HepG2 (cell line): ENCODE data around the gene HOXA1. TPM values are rescaled to one million over a fixed set of nuclear protein-coding genes. Genes with fewer than 3 reads are reported as not detected.

Experiments
- ATAC-seq: fragments of 200-7000 bp; cut with Tn5 transposase; 3 replicates; pipeline ENCODE4 v1.9.1; 2020; ENCODE audit warnings: mild to moderate bottlenecking, moderate library complexity
- BruUV-seq: library from RNA; stranded (reverse); fragments of 400-500 nt; replicated peaks from 2 replicates; lab custom pipeline; 2021; lab: Mats Ljungman, UMichigan
- CTCF ChIA-PET: fragments of 300-600 bp; formaldehyde crosslinking; extraction: SDS; loops from one replicate; lab custom pipeline; 2021; ENCODE audit warnings: low total read pairs, inconsistent platforms, low intra/inter-chr PET ratio; lab: Yijun Ruan, JAX
- POLR2A ChIA-PET: fragments of 350-600 bp; sonication (Branson Sonifier 250); formaldehyde crosslinking; loops from one replicate; lab custom pipeline; 2020; ENCODE audit warnings: antibody characterized with exemption, inconsistent platforms; lab: Yijun Ruan, JAX
- DNase-seq: peaks from one replicate; pipeline ENCODE4 v3.0.0-alpha.2; 2015; ENCODE audit warnings: low spot score
- FAIRE-seq: peaks from 3 replicates; lab custom pipeline; 2011; peaks lifted over from hg19 to GRCh38; lab: Jason Lieb, UNC
- H2AFZ ChIP-seq: one replicate; pipeline ENCODE4 v1.6.1; 2011; ENCODE audit warnings: low read length, inconsistent platforms
- H3K27ac ChIP-seq: fragments of 300-600 bp; 3 replicates; pipeline ENCODE4 v1.8.0; 2011; ENCODE audit warnings: mixed run types, mild to moderate bottlenecking, mixed read lengths, low read length, inconsistent platforms; ENCODE audit not compliant: insufficient read depth; ENCODE audit errors: extremely low read length
- H3K27me3 ChIP-seq, 2 experiments: fragments of 200-600 bp in 1 of 2; 2 replicates in 1 of 2; 3 replicates in 1 of 2; pipeline versions ENCODE4 v1.6.0 to v1.8.0; 2011; ENCODE audit warnings: low read length in 2 of 2, mild to moderate bottlenecking in 2 of 2, moderate library complexity in 2 of 2, inconsistent platforms in 1 of 2; ENCODE audit not compliant: insufficient read depth in 2 of 2, control insufficient read depth in 1 of 2
- H3K36me3 ChIP-seq, 2 experiments: fragments of 200-600 bp in 1 of 2; replicated peaks in 1 of 2; 2 replicates in 1 of 2; 3 replicates in 1 of 2; pipeline versions ENCODE4 v1.5.1 to v1.8.0; 2011; ENCODE audit warnings: low read length in 2 of 2, inconsistent platforms in 1 of 2; ENCODE audit not compliant: insufficient read depth in 2 of 2, control insufficient read depth in 1 of 2
- H3K4me1 ChIP-seq: 2 replicates; pipeline ENCODE4 v1.5.1; 2012; ENCODE audit warnings: low read length, inconsistent platforms; ENCODE audit not compliant: insufficient read depth
- H3K4me2 ChIP-seq: 2 replicates; pipeline ENCODE4 v1.6.0; 2011; ENCODE audit warnings: low read depth, low read length, inconsistent platforms
- H3K4me3 ChIP-seq, 3 experiments: fragments of 200-600 bp in 1 of 3; sonication (generic), shearing (Covaris generic) in 1 of 3; replicated peaks in 1 of 3; 2 replicates each; pipeline ENCODE4 v1.5.1; 2011 to 2016; ENCODE audit warnings: low read length in 3 of 3, inconsistent platforms in 2 of 3, low read depth in 2 of 3, mild to moderate bottlenecking in 2 of 3, control low read depth in 1 of 3, mixed read lengths in 1 of 3; ENCODE audit not compliant: insufficient read depth in 1 of 3
- H3K79me2 ChIP-seq: one replicate; pipeline ENCODE4 v1.6.1; 2011; ENCODE audit warnings: low read length, inconsistent platforms; ENCODE audit not compliant: insufficient read depth
- H3K9ac ChIP-seq: 2 replicates; pipeline ENCODE4 v1.6.0; 2011; ENCODE audit warnings: mild to moderate bottlenecking, low read depth, low read length, inconsistent platforms; ENCODE audit not compliant: insufficient read depth
- H3K9me3 ChIP-seq: 2 replicates; pipeline ENCODE4 v1.5.1; 2012; ENCODE audit warnings: mild to moderate bottlenecking, low read length
- H4K20me1 ChIP-seq: 2 replicates; pipeline ENCODE4 v1.6.0; 2011; ENCODE audit warnings: inconsistent platforms, mild to moderate bottlenecking, low read length, moderate library complexity; ENCODE audit not compliant: insufficient read depth
- AKNA ChIP-seq: sonication (generic); formaldehyde crosslinking; IDR thresholded peaks from 2 replicates; pipeline ENCODE4 v1.4.0; 2020; ENCODE audit warnings: missing genetic modification reagents, borderline replicate concordance
- KIAA2018 ChIP-seq: sonication (generic); formaldehyde crosslinking; IDR thresholded peaks from 2 replicates; pipeline ENCODE4 v1.5.0; 2020; ENCODE audit warnings: mild to moderate bottlenecking, missing genetic modification reagents, borderline replicate concordance
- THRA ChIP-seq: sonication (generic); formaldehyde crosslinking; IDR thresholded peaks from 2 replicates; pipeline ENCODE4 v1.4.0; 2020; ENCODE audit warnings: missing genetic modification reagents, borderline replicate concordance
- ZMAT5 ChIP-seq: sonication (generic); formaldehyde crosslinking; IDR thresholded peaks from 2 replicates; pipeline ENCODE4 v1.5.0; 2020; ENCODE audit warnings: mild to moderate bottlenecking, low read depth, missing genetic modification reagents, borderline replicate concordance
- WGBS: methylation state at CpG from one replicate; pipeline ENCODE4 v1.1.6; 2017; ENCODE audit warnings: low lambda C conversion rate; 5-methylcytosine and 5-hydroxymethylcytosine counted together
- in situ Hi-C: cut with HindIII; loops from 2 replicates; pipeline ENCODE4 v1.10.0; 2017; ENCODE audit warnings: low pct_unique_long_range_greater_than_20kb; ENCODE audit not compliant: extremely low pct_ligation_motif_present
- intact Hi-C: fragments of 100-400 bp; cut with micrococcal nuclease; formaldehyde crosslinking; loops from one replicate; pipeline ENCODE4 v1.10.0; 2022; ENCODE audit not compliant: unreplicated experiment
- polyA plus RNA-seq, 8 experiments: library from polyadenylated mRNA; depleted of rRNA in 3 of 8; stranded (reverse) in 7 of 8; unstranded in 1 of 8; fragments of >200 nt; fragmentation: Illumina TruSeq in 4 of 8; extraction: Trizol in 4 of 8; gene quantifications; 2 replicates each; pipeline versions ENCODE4 v1.2.1 to v1.2.3, GENCODE V29; 2011 to 2016; ENCODE audit warnings: low read depth in 4 of 8, missing spikeins in 1 of 8, mixed read lengths in 1 of 8; ENCODE audit not compliant: insufficient read depth in 1 of 8
- total RNA-seq, 5 experiments: library from RNA; depleted of rRNA; stranded (reverse); fragments of >200 nt; fragmentation: Illumina TruSeq; extraction: Trizol; gene quantifications; 2 replicates each; pipeline ENCODE4 v1.2.3, GENCODE V29; 2016; ENCODE audit warnings: low read depth in 1 of 5

The HOXA1 gene
- total and polyA plus RNA-seq, 2 of the 13 experiments (the other 11 are each of a cell fraction or from before 2014, with no cell fraction given), result 0.18 to 0.20 TPM

GRCh38 chr7:27125986-27126394 lies 30.2 kb upstream of the HOXA1 start (continued):
- TF ChIP-seq KIAA2018 (CRISPR knock-in tag), result no peak

GRCh38 chr7:27124902-27125689 lies 29.3 kb upstream of the HOXA1 start:
- intact Hi-C loops, result no loop called here
- DNase-seq (no peak), FAIRE-seq (no peak), ATAC-seq (no peak)
- no peak overlapping the region for H3K27ac ChIP-seq
- CTCF ChIA-PET, result no interaction called here
- H2AFZ ChIP-seq, result no peak overlapping the region
- H3K27me3 ChIP-seq, result no peaks in the 10 kb centered on the region; a peak in 1 of 5 replicates
- 0 out of 2 replicates have a peak overlapping the region, but pooled peaks have one; percentile 1 for H3K4me2 ChIP-seq
- peaks cover 33% of the 10 kb centered on the region for H3K79me2 ChIP-seq
- no peak overlapping the region for H3K9ac ChIP-seq
- peaks cover 6% of the 10 kb centered on the region; the same call in 1 of the 2 replicates for H4K20me1 ChIP-seq
- peaks cover 79% of the 10 kb centered on the region for H3K4me1 ChIP-seq
- H3K4me3 ChIP-seq, result no peak overlapping the region
- BruUV-seq, result no TSS peak
- 88% methylated on average over 8 of the region's 8 CpGs for WGBS
- peaks cover 0 to 8% of the 10 kb centered on the region in 2 experiments; a peak in 1 of 5 replicates for H3K36me3 ChIP-seq
- POLR2A ChIA-PET, result interaction anchor here (0.9 kb wide), 1 partner anchor 261 kb away, joined by 3 read pairs; the partner anchor contains the start of gene SKAP2
- in situ Hi-C loops, result no loop called here
- H3K9me3 ChIP-seq, result no peaks in the 10 kb centered on the region
- TF ChIP-seq THRA (CRISPR knock-in tag) (no peak), ZMAT5 (no peak), AKNA (no peak)
